A549 (cell line): ENCODE results near the gene CITED4.

Source experiments
- CEBPB ChIP-seq, 2 experiments: fragments of >200 bp in 1 of 2; sonication (Bioruptor Twin) in 1 of 2; formaldehyde crosslinking in 1 of 2; IDR thresholded peaks; 2 replicates each; pipeline ENCODE4 v1.6.1; 2012 to 2016
- CHD2 ChIP-seq: fragments of 150-350 bp; IDR thresholded peaks from 2 replicates; pipeline ENCODE4 v1.6.1; 2014; ENCODE audit warnings: low read length; ENCODE audit not compliant: partially characterized antibody
- MAFK ChIP-seq: fragments of 450-650 bp; IDR thresholded peaks from 2 replicates; pipeline ENCODE4 v1.6.1; 2014; ENCODE audit not compliant: partially characterized antibody
- NFE2L2 ChIP-seq: fragments of 150-350 bp; conservative IDR thresholded peaks from 2 replicates; pipeline ENCODE4 v1.6.1; 2014; ENCODE audit warnings: low read length
- NR3C1 ChIP-seq: fragments of >200 bp; sonication (Bioruptor Twin); formaldehyde crosslinking; IDR thresholded peaks from 3 replicates; pipeline ENCODE4 v1.6.1; 2017
- POLR2A ChIP-seq: IDR thresholded peaks from 2 replicates; pipeline ENCODE4 v1.6.1; 2012; ENCODE audit warnings: mild to moderate bottlenecking, low read length
- RAD21 ChIP-seq, 2 experiments: fragments of >200 bp in 1 of 2; sonication (Bioruptor Twin) in 1 of 2; formaldehyde crosslinking in 1 of 2; IDR thresholded peaks in 1 of 2; conservative IDR thresholded peaks in 1 of 2; 2 replicates in 1 of 2; 3 replicates in 1 of 2; pipeline ENCODE4 v1.6.1; 2012 to 2018; ENCODE audit warnings: inconsistent platforms in 1 of 2
- SMC3 ChIP-seq: fragments of >200 bp; sonication (Bioruptor Twin); formaldehyde crosslinking; IDR thresholded peaks from 3 replicates; pipeline ENCODE4 v1.6.1; 2018; ENCODE audit warnings: inconsistent platforms
- TP53 ChIP-seq: fragments of 250-450 bp; sonication (Bioruptor Pico); IDR thresholded peaks from 2 replicates; pipeline ENCODE4 v1.5.0; 2021; ENCODE audit warnings: mild to moderate bottlenecking, moderate library complexity
- TF ChIP-seq, protein P1 (sequence below): fragments of >200 bp; sonication (Bioruptor Twin); formaldehyde crosslinking; IDR thresholded peaks from 3 replicates; pipeline ENCODE4 v1.5.1; 2016

DNA sequence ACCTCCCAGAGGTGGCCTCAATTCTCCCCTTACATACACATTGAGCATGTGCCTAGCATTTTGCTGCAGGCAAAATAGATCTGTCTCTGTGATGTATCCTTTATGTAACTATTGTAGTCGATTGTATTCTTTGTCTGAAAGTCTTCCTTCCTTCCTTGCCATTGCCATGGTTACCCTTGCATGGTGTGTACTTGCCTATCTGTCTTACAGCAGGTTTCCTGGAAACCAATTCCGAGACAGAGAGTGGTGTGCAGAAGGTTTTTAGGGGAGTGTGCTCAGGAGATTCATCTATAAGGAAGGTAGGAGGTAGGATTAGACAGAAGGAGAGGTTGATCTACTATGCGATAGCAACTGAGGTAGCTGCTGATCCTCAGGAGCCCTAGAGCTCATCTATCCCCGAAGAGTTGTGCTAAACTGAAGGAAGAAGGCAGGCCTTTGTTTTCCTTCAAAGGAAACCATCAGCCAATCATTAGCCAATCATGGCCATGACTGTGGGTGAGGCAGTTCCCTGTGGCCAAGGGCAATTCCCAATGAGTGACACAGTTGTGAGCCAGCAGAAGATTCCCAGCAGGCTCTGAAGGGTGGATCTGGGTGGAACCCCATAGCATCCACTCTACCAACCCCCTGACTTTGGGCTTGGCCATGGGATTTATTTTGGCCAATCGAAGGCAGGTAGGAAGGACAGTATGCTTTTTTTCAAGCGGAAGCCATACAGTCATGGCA lies 15.0 kb downstream of the CITED4 start:
- TF ChIP-seq RAD21 (conservative IDR thresholded peaks at IDR 0.05 in 1 of 2, IDR thresholded peaks at IDR 0.05 in 1 of 2) (no peak), CEBPB (IDR thresholded peaks at IDR 0.05) (no peak), NR3C1 (no peak), POLR2A (no peak), CHD2 (no peak), MAFK (no peak), NFE2L2 (no peak), SMC3 (no peak), TP53 (CRISPR knock-in tag) (no peak)
- TF ChIP-seq, protein P1, sequence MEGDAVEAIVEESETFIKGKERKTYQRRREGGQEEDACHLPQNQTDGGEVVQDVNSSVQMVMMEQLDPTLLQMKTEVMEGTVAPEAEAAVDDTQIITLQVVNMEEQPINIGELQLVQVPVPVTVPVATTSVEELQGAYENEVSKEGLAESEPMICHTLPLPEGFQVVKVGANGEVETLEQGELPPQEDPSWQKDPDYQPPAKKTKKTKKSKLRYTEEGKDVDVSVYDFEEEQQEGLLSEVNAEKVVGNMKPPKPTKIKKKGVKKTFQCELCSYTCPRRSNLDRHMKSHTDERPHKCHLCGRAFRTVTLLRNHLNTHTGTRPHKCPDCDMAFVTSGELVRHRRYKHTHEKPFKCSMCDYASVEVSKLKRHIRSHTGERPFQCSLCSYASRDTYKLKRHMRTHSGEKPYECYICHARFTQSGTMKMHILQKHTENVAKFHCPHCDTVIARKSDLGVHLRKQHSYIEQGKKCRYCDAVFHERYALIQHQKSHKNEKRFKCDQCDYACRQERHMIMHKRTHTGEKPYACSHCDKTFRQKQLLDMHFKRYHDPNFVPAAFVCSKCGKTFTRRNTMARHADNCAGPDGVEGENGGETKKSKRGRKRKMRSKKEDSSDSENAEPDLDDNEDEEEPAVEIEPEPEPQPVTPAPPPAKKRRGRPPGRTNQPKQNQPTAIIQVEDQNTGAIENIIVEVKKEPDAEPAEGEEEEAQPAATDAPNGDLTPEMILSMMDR, result no peak
